AG04450 (cell line): ENCODE measurements around the gene CES2. TPM values are rescaled to one million over a fixed set of nuclear protein-coding genes. Genes with fewer than 3 reads are reported as not detected.

Experiments
- CTCF ChIA-PET: fragments of 300-600, 350-600 bp; formaldehyde crosslinking; extraction: SDS; loops from one replicate; lab custom pipeline; 2022; ENCODE audit warnings: antibody characterized with exemption, inconsistent platforms; lab: Charles Lee
- POLR2A ChIA-PET: fragments of 350-600 bp; formaldehyde crosslinking; extraction: SDS; loops from one replicate; lab custom pipeline; 2021; ENCODE audit warnings: antibody characterized with exemption, inconsistent platforms; lab: Yijun Ruan, JAX
- DNase-seq: peaks from one replicate; pipeline ENCODE4 v3.0.0-alpha.2; 2011; ENCODE audit warnings: low read depth, low spot score
- H3K27ac ChIP-seq: one replicate; pipeline ENCODE4 v1.5.1; 2012; ENCODE audit warnings: low read depth, low read length, control low read depth
- H3K27me3 ChIP-seq: one replicate; pipeline ENCODE4 v1.6.0; 2012; ENCODE audit warnings: low read length; ENCODE audit not compliant: control insufficient read depth, insufficient read depth
- H3K4me3 ChIP-seq: 2 replicates; pipeline ENCODE4 v1.5.1; 2011; ENCODE audit warnings: mild to moderate bottlenecking, low read depth, low read length, control low read depth
- H3K9me3 ChIP-seq: 2 replicates; pipeline ENCODE4 v1.5.1; 2012; ENCODE audit warnings: low read length; ENCODE audit not compliant: control insufficient read depth, insufficient read depth
- polyA plus RNA-seq: library from polyadenylated mRNA; depleted of rRNA; stranded (reverse); fragments of >200 nt; gene quantifications from 2 replicates; pipeline ENCODE4 v1.2.3, GENCODE V29; 2011
- TF ChIP-seq, protein P1 (sequence below): IDR thresholded peaks from 2 replicates; pipeline ENCODE4 v1.5.1; 2011; ENCODE audit warnings: low read depth, low read length, control low read depth, inconsistent platforms

The CES2 gene
- polyA plus RNA-seq, 1 experiment, result 20.7 TPM

- no peak overlapping the region for H3K4me3 ChIP-seq
- no peaks in the 10 kb centered on the region for H3K27me3 ChIP-seq
- DNase-seq, result no peak
- CTCF ChIA-PET, result interaction anchor here (1.0 kb wide), 1 partner anchor 35 kb away, joined by 3 read pairs; no protein-coding TSS in a partner anchor
- no peaks in the 10 kb centered on the region for H3K9me3 ChIP-seq
- TF ChIP-seq, protein P1, sequence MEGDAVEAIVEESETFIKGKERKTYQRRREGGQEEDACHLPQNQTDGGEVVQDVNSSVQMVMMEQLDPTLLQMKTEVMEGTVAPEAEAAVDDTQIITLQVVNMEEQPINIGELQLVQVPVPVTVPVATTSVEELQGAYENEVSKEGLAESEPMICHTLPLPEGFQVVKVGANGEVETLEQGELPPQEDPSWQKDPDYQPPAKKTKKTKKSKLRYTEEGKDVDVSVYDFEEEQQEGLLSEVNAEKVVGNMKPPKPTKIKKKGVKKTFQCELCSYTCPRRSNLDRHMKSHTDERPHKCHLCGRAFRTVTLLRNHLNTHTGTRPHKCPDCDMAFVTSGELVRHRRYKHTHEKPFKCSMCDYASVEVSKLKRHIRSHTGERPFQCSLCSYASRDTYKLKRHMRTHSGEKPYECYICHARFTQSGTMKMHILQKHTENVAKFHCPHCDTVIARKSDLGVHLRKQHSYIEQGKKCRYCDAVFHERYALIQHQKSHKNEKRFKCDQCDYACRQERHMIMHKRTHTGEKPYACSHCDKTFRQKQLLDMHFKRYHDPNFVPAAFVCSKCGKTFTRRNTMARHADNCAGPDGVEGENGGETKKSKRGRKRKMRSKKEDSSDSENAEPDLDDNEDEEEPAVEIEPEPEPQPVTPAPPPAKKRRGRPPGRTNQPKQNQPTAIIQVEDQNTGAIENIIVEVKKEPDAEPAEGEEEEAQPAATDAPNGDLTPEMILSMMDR, result no peak
- POLR2A ChIA-PET, result interaction anchor here (0.9 kb wide), 1 partner anchor 28 kb away, joined by 3 read pairs; no protein-coding TSS in a partner anchor
- no peak overlapping the region for H3K27ac ChIP-seq
Observed at GRCh38 chr16:66901626-66902025, 33.7 kb upstream of the CES2 start.

GRCh38 chr16:66902648-66903543 lies 32.4 kb upstream of the CES2 start:
- Histone ChIP-seq H3K4me3 (no peak overlapping the region), H3K27me3 (no peaks in the 10 kb centered on the region), H3K27ac (no peak overlapping the region), H3K9me3 (no peaks in the 10 kb centered on the region)
- no peak for DNase-seq
- ChIA-PET POLR2A (interaction anchor here (0.6 kb wide), 1 partner anchor 145 kb away, joined by 3 read pairs; no protein-coding TSS in a partner anchor), CTCF (no interaction called here)
- TF ChIP-seq, protein P1, result no peak

DNA sequence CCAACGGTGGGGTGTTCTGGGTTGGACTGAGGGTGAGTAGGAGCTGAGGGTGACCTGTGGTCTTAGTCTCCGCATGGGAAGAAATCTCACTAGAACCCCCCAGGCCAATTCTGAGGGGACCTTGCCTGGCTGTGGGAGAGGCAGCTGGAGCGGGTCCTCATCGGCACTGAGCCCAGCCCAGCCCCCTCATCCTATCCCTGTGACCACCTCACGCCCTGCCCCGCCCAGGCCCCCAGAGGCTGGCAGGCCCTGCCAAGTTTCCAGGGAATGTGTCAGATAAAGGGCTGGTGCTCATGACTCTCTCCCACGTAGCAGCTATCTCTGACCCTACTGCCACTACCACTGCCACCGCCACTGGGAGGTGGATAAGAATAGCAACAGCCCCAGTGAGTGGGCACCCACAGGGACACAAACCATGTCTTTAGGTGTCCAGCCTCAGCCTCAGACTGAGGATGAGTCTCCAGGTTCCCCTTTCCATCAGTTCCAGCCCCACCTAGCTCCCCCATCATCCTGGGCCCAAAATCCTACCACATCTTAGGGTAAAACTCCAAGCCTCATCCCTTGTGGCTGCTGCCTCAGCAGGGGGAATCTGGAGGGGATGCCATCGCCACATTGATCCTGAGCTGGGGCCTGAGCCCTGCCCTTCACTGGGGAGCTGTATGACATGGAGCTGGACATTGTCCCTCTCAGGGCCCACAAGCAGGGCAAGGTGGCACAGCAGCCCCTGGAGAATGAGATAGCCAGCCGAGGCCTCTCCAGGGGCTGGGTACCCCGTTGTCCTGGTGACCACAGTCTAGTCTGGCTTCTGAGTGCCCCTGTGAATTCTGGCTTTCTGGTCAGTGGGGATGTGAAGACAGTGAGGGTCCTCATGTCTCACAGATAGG lies 31.5 kb upstream of the CES2 start:
- no peak overlapping the region for H3K27ac ChIP-seq
- H3K27me3 ChIP-seq, result no peaks in the 10 kb centered on the region
- ChIA-PET CTCF (interaction anchor here (1.2 to 2.0 kb wide), 2 partner anchors 9 to 36 kb away, joined by 3 to 12 read pairs; no protein-coding TSS in a partner anchor), POLR2A (interaction anchor here (0.6 to 0.8 kb wide), 2 partner anchors 31 to 267 kb away, joined by 3 read pairs; partner anchors contain the start of gene NOL3)
- DNase-seq, result no peak
- TF ChIP-seq, protein P1, result no peak
- H3K4me3 ChIP-seq, result no peak overlapping the region
- H3K9me3 ChIP-seq, result no peaks in the 10 kb centered on the region

GRCh38 chr16:66904428-66904845 lies 30.9 kb upstream of the CES2 start:
- H3K4me3 ChIP-seq, result no peak overlapping the region
- CTCF ChIA-PET, result interaction anchor here (1.2 to 2.0 kb wide), 2 partner anchors 10 to 37 kb away, joined by 3 to 12 read pairs; no protein-coding TSS in a partner anchor
- POLR2A ChIA-PET, result interaction anchor here (0.5 to 0.8 kb wide), 4 partner anchors 24 to 266 kb away, joined by 3 read pairs; partner anchors contain the start of gene NOL3
- no peak for DNase-seq
- TF ChIP-seq, protein P1, result no peak
- no peaks in the 10 kb centered on the region for H3K27me3 ChIP-seq
- no peaks in the 10 kb centered on the region for H3K9me3 ChIP-seq
- H3K27ac ChIP-seq, result peak overlapping the region; percentile 73
